Measurements from ENCODE around the gene CRLF2.

DNA sequence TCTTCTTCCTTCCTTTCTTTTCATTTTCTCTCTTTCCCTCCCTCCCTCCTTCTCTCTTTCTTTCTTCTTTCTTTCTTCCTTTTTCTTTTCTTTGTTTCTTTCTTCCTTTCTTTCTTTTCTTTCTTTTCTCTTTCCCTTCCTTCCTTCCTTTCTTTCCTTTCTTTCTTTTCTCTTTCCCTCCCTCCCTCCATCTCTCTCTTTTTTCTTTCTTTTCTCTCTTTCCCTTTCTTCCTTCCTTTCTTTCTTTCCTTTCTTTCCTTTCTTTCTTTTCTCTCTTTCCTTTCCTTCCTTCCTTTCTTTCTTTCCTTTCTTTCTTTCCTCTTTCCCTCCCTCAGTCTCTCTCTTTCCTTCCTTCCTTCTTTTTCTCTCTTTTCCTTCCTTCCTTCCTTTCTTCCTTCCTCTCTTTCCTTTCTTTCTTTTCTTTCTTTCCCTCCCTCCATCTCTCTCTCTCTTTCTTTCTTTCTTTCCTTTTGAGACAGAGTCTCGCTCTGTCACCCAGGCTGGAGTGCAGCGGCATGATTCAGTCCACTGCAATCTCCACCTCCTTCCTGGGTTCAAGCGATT lies 44.4 kb downstream of the CRLF2 start:
- TF ChIP-seq, protein P1, sequence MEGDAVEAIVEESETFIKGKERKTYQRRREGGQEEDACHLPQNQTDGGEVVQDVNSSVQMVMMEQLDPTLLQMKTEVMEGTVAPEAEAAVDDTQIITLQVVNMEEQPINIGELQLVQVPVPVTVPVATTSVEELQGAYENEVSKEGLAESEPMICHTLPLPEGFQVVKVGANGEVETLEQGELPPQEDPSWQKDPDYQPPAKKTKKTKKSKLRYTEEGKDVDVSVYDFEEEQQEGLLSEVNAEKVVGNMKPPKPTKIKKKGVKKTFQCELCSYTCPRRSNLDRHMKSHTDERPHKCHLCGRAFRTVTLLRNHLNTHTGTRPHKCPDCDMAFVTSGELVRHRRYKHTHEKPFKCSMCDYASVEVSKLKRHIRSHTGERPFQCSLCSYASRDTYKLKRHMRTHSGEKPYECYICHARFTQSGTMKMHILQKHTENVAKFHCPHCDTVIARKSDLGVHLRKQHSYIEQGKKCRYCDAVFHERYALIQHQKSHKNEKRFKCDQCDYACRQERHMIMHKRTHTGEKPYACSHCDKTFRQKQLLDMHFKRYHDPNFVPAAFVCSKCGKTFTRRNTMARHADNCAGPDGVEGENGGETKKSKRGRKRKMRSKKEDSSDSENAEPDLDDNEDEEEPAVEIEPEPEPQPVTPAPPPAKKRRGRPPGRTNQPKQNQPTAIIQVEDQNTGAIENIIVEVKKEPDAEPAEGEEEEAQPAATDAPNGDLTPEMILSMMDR (conservative IDR thresholded peaks at IDR 0.05) = no peak
- no peak for TF ChIP-seq EZH2 (IDR thresholded peaks at IDR 0.05; ENCODE audit: low read depth)

Measured in PC-9 (cell line).